ENCODE results near the gene MUC13.
"Not testable (repeated sequence)": the region's sequence is repeated elsewhere in the genome, so short reads cannot be mapped to it uniquely, and the experiment has no call there.

Gene MUC13

GRCh38 chr3:124934577-124934976 lies at the start of gene MUC13:
MUC13 (minus strand) TSS chr3:124934751; CDS start chr3:124934712, 39 bp downstream.
- no peak for DNase-seq (ENCODE audit: low read depth)

GRCh38 chr3:124982855-124983254 lies 48.3 kb upstream of the MUC13 start:
- DNase-seq (ENCODE audit: low read depth) = no peak

GRCh38 chr3:124981472-124981871 lies 46.9 kb upstream of the MUC13 start:
- no peak for DNase-seq (ENCODE audit: low read depth)

GRCh38 chr3:124978627-124979026 lies 44.1 kb upstream of the MUC13 start:
- no peak for DNase-seq (ENCODE audit: low read depth)

- no peak for DNase-seq (ENCODE audit: low read depth)
Measured at GRCh38 chr3:124976383-124976782, 41.8 kb upstream of the MUC13 start.

GRCh38 chr3:124974691-124975090 lies 40.1 kb upstream of the MUC13 start:
- DNase-seq (ENCODE audit: low read depth) = no peak

GRCh38 chr3:124973290-124973689 lies 38.7 kb upstream of the MUC13 start:
- DNase-seq (ENCODE audit: low read depth) = no peak

GRCh38 chr3:124972457-124972856 lies 37.9 kb upstream of the MUC13 start:
- no peak for DNase-seq (ENCODE audit: low read depth)

- DNase-seq (ENCODE audit: low read depth) = no peak
Measured at GRCh38 chr3:124969963-124970722, 35.6 kb upstream of the MUC13 start.

GRCh38 chr3:124969190-124969589 lies 34.6 kb upstream of the MUC13 start:
- DNase-seq (ENCODE audit: low read depth) = no peak

GRCh38 chr3:124967964-124968363 lies 33.4 kb upstream of the MUC13 start:
- DNase-seq (ENCODE audit: low read depth) = no peak

- no peak for DNase-seq (ENCODE audit: low read depth)
Measured at GRCh38 chr3:124966521-124967445, 32.2 kb upstream of the MUC13 start.

- no peak for DNase-seq (ENCODE audit: low read depth)
Measured at GRCh38 chr3:124965413-124965812, 30.9 kb upstream of the MUC13 start.

GRCh38 chr3:124964387-124964786 lies 29.8 kb upstream of the MUC13 start:
- DNase-seq (ENCODE audit: low read depth) = no peak

GRCh38 chr3:124963755-124964154 lies 29.2 kb upstream of the MUC13 start:
- DNase-seq (ENCODE audit: low read depth) = no peak

GRCh38 chr3:124962403-124962940 lies 27.9 kb upstream of the MUC13 start:
- no peak for DNase-seq (ENCODE audit: low read depth)

- DNase-seq (ENCODE audit: low read depth) = no peak
Measured at GRCh38 chr3:124960698-124961097, 26.1 kb upstream of the MUC13 start.

GRCh38 chr3:124960105-124960504 lies 25.6 kb upstream of the MUC13 start:
- no peak for DNase-seq (ENCODE audit: low read depth)

GRCh38 chr3:124957951-124958350 lies 23.4 kb upstream of the MUC13 start:
- not testable (repeated sequence) for DNase-seq (ENCODE audit: low read depth)

GRCh38 chr3:124952282-124952855 lies 17.8 kb upstream of the MUC13 start:
- DNase-seq (ENCODE audit: low read depth) = no peak

- DNase-seq (ENCODE audit: low read depth) = no peak
Measured at GRCh38 chr3:124951511-124952281, 17.1 kb upstream of the MUC13 start.

GRCh38 chr3:124950026-124950425 lies 15.5 kb upstream of the MUC13 start:
- no peak for DNase-seq (ENCODE audit: low read depth)
